CD14-positive monocyte (primary cell): ENCODE data around the gene GRM3. TPM values are rescaled to one million over a fixed set of nuclear protein-coding genes. Genes with fewer than 3 reads are reported as not detected.

Experiments
- DNase-seq, 3 donors: peaks; one replicate each; pipeline ENCODE4 v3.0.0-alpha.2; 2011 to 2022
- H2AFZ ChIP-seq: 2 replicates; pipeline ENCODE4 v1.6.0; 2012; ENCODE audit warnings: mild to moderate bottlenecking, low read depth, low read length, inconsistent platforms; ENCODE audit not compliant: insufficient read depth, poor library complexity, severe bottlenecking
- H3K27ac ChIP-seq, 2 donors: 1 replicate in 1 of 2; 2 replicates in 1 of 2; pipeline ENCODE4 v1.5.1; 2012 to 2013; ENCODE audit warnings: low read length in 2 of 2, control low read depth in 1 of 2, inconsistent platforms in 1 of 2, low read depth in 1 of 2, mild to moderate bottlenecking in 1 of 2
- H3K27me3 ChIP-seq, 2 donors: one replicate each; pipeline versions ENCODE4 v1.6.0 to v1.6.1; 2011 to 2013; ENCODE audit warnings: low read length in 2 of 2; ENCODE audit not compliant: control insufficient read depth in 2 of 2, insufficient read depth in 2 of 2
- H3K36me3 ChIP-seq, 2 donors: replicated peaks in 1 of 2; 1 replicate in 1 of 2; 2 replicates in 1 of 2; pipeline versions ENCODE4 v1.5.1 to v1.6.1; 2012 to 2013; ENCODE audit warnings: low read length in 2 of 2, control low read depth in 1 of 2, inconsistent platforms in 1 of 2, mild to moderate bottlenecking in 1 of 2; ENCODE audit not compliant: insufficient read depth in 2 of 2, control insufficient read depth in 1 of 2
- H3K4me1 ChIP-seq, 2 donors: 1 replicate in 1 of 2; 2 replicates in 1 of 2; pipeline versions ENCODE4 v1.5.1 to v1.6.1; 2012 to 2013; ENCODE audit warnings: low read length in 2 of 2, control low read depth in 1 of 2, inconsistent platforms in 1 of 2, mild to moderate bottlenecking in 1 of 2, moderate library complexity in 1 of 2; ENCODE audit not compliant: insufficient read depth in 2 of 2, control insufficient read depth in 1 of 2
- H3K4me2 ChIP-seq: replicated peaks from 2 replicates; pipeline ENCODE3; 2012; ENCODE audit warnings: low read length, moderate library complexity, mild to moderate bottlenecking; ENCODE audit not compliant: poor library complexity, severe bottlenecking; ENCODE audit errors: extremely low read depth
- H3K4me3 ChIP-seq, 3 experiments: fragments of 200-600 bp in 1 of 3; sonication (generic) in 1 of 3; replicated peaks in 1 of 3; 1 replicate in 2 of 3; 2 replicates in 1 of 3; pipeline ENCODE4 v1.5.1; 2011 to 2013; ENCODE audit warnings: low read length in 3 of 3, mild to moderate bottlenecking in 3 of 3, control low read depth in 2 of 3, low read depth in 2 of 3, inconsistent platforms in 1 of 3, moderate library complexity in 1 of 3
- H3K79me2 ChIP-seq: 2 replicates; pipeline ENCODE4 v1.6.0; 2012; ENCODE audit warnings: mild to moderate bottlenecking, control low read depth, inconsistent platforms, low read length, moderate library complexity; ENCODE audit not compliant: insufficient read depth
- H3K9ac ChIP-seq: 2 replicates; pipeline ENCODE4 v1.6.0; 2017; ENCODE audit warnings: low read length, mild to moderate bottlenecking; ENCODE audit not compliant: insufficient read depth, poor library complexity, severe bottlenecking
- H3K9me3 ChIP-seq, 2 donors: replicated peaks in 1 of 2; 1 replicate in 1 of 2; 2 replicates in 1 of 2; pipeline versions ENCODE4 v1.5.1 to v1.6.1; 2012 to 2013; ENCODE audit warnings: low read length in 2 of 2, control low read depth in 1 of 2; ENCODE audit not compliant: control insufficient read depth in 1 of 2, insufficient read depth in 1 of 2
- H4K20me1 ChIP-seq: 2 replicates; pipeline ENCODE4 v1.6.0; 2012; ENCODE audit warnings: mild to moderate bottlenecking, low read length, control low read depth, moderate library complexity; ENCODE audit not compliant: insufficient read depth
- H3K27ac Mint-ChIP-seq, 7 donors: one replicate each; pipeline ENCODE4 v1.8.0; 2020; ENCODE audit warnings: mild to moderate bottlenecking in 7 of 7, mixed read lengths in 7 of 7, moderate library complexity in 6 of 7, inconsistent platforms in 2 of 7
- H3K27me3 Mint-ChIP-seq, 3 donors: one replicate each; pipeline ENCODE4 v1.8.0; 2021 to 2022; ENCODE audit warnings: low read depth in 3 of 3, mild to moderate bottlenecking in 3 of 3, mixed read lengths in 3 of 3, moderate library complexity in 3 of 3, inconsistent platforms in 1 of 3
- H3K36me3 Mint-ChIP-seq, 2 donors: one replicate each; pipeline ENCODE4 v1.8.0; 2020; ENCODE audit warnings: mixed read lengths in 2 of 2, inconsistent platforms in 1 of 2, mild to moderate bottlenecking in 1 of 2
- H3K4me1 Mint-ChIP-seq: one replicate; pipeline ENCODE4 v1.8.0; 2020; ENCODE audit warnings: mild to moderate bottlenecking, mixed read lengths
- H3K4me3 Mint-ChIP-seq, 2 donors: one replicate each; pipeline ENCODE4 v1.8.0; 2020; ENCODE audit warnings: mild to moderate bottlenecking in 2 of 2, mixed read lengths in 2 of 2, moderate library complexity in 1 of 2
- H3K9me3 Mint-ChIP-seq, 7 donors: one replicate each; pipeline ENCODE4 v1.8.0; 2020 to 2022; ENCODE audit warnings: mixed read lengths in 7 of 7, mild to moderate bottlenecking in 6 of 7, moderate library complexity in 6 of 7, inconsistent platforms in 2 of 7
- CTCF ChIP-seq: fragments of 200-600 bp; IDR thresholded peaks from one replicate; pipeline ENCODE4 v1.8.0; 2022; ENCODE audit warnings: antibody characterized with exemption, mild to moderate bottlenecking
- WGBS: methylation state at CpG from one replicate; pipeline ENCODE4 v1.1.5; 2013; ENCODE audit warnings: missing lambda C conversion rate; ENCODE audit not compliant: insufficient coverage; 5-methylcytosine and 5-hydroxymethylcytosine counted together
- intact Hi-C, 2 donors: fragments of 100-400 bp; cut with micrococcal nuclease; formaldehyde crosslinking; loops; one replicate each; pipeline versions ENCODE4 v1.15.0 to v1.15.1; 2023
- polyA plus RNA-seq, 3 donors: library from polyadenylated mRNA; depleted of rRNA in 1 of 3; unstranded in 2 of 3; stranded (reverse) in 1 of 3; fragments of 300-500 nt in 2 of 3; fragments of >200 nt in 1 of 3; fragmentation: Illumina TruSeq in 2 of 3; gene quantifications; 1 replicate in 2 of 3; 2 replicates in 1 of 3; pipeline ENCODE4 v1.2.3, GENCODE V29; 2012 to 2021

Gene GRM3
- polyA plus RNA-seq, 3 donors: not detected

- H3K4me3 Mint-ChIP-seq: no peak overlapping the region
- H3K27ac ChIP-seq: no peak overlapping the region
- no peak for TF ChIP-seq CTCF
- peaks cover 0 to 2% (median 0%) of the 10 kb centered on the region in 3 donors for H3K27me3 Mint-ChIP-seq
- no peaks in the 10 kb centered on the region for H3K4me1 Mint-ChIP-seq
- no peaks in the 10 kb centered on the region for H4K20me1 ChIP-seq
- H3K4me1 ChIP-seq: peaks cover 0 to 3% of the 10 kb centered on the region in 2 donors
- no peaks in the 10 kb centered on the region for H3K36me3 Mint-ChIP-seq
- no peak overlapping the region for H3K27ac Mint-ChIP-seq
- H3K4me3 ChIP-seq: no peak overlapping the region
- no peaks in the 10 kb centered on the region for H3K9me3 ChIP-seq
- H3K4me2 ChIP-seq: no peak overlapping the region
- DNase-seq: no peak
- H3K79me2 ChIP-seq: no peaks in the 10 kb centered on the region
- no CpG with 5 or more reads among the region's 2 CpGs for WGBS
- no peaks in the 10 kb centered on the region for H3K27me3 ChIP-seq
- no peak overlapping the region for H2AFZ ChIP-seq
- intact Hi-C loops: no loop called here
- no peaks in the 10 kb centered on the region for H3K36me3 ChIP-seq
- H3K9ac ChIP-seq: no peak overlapping the region
- H3K9me3 Mint-ChIP-seq: peaks cover 0 to 7% (median 5%) of the 10 kb centered on the region in 7 donors
Observed at GRCh38 chr7:86784765-86785164, 141.1 kb downstream of the GRM3 start.

DNA sequence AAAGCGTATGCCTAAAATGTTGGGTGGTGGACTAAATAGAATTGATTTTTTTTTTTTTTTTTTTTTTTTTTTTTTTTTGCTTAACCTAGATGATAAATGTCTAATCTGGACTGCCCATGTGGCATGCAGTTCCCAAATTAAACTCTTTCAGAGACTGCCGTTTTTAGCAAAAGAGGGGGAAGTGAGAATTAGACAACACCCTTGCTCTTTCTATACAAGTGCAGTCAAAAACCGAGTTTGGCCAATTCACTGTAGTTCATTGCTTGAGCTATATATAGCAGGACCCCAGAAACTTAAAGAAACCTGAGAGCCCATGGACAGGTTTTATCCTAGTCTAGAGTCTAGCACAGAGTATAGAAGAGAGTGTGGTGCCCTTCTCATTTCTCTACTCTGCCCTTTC is 141.9 kb downstream of the GRM3 start:
- no peak overlapping the region for H3K4me3 Mint-ChIP-seq
- DNase-seq: no peak
- Histone ChIP-seq H3K4me1 (peaks cover 0 to 3% of the 10 kb centered on the region in 2 donors), H4K20me1 (no peaks in the 10 kb centered on the region), H3K27me3 (no peaks in the 10 kb centered on the region), H3K9ac (no peak overlapping the region), H3K36me3 (no peaks in the 10 kb centered on the region), H3K9me3 (no peaks in the 10 kb centered on the region), H3K27ac (no peak overlapping the region), H3K4me3 (no peak overlapping the region), H3K4me2 (no peak overlapping the region), H2AFZ (no peak overlapping the region), H3K79me2 (no peaks in the 10 kb centered on the region)
- H3K9me3 Mint-ChIP-seq: peaks cover 0 to 7% (median 5%) of the 10 kb centered on the region in 7 donors
- H3K36me3 Mint-ChIP-seq: no peaks in the 10 kb centered on the region
- H3K4me1 Mint-ChIP-seq: no peaks in the 10 kb centered on the region
- H3K27me3 Mint-ChIP-seq: peaks cover 0 to 2% (median 0%) of the 10 kb centered on the region in 3 donors
- TF ChIP-seq CTCF: no peak
- H3K27ac Mint-ChIP-seq: no peak overlapping the region
- no CpG with 5 or more reads among the region's 3 CpGs for WGBS
- intact Hi-C loops: no loop called here
